ENCODE data around the gene ITPR1.

DNA sequence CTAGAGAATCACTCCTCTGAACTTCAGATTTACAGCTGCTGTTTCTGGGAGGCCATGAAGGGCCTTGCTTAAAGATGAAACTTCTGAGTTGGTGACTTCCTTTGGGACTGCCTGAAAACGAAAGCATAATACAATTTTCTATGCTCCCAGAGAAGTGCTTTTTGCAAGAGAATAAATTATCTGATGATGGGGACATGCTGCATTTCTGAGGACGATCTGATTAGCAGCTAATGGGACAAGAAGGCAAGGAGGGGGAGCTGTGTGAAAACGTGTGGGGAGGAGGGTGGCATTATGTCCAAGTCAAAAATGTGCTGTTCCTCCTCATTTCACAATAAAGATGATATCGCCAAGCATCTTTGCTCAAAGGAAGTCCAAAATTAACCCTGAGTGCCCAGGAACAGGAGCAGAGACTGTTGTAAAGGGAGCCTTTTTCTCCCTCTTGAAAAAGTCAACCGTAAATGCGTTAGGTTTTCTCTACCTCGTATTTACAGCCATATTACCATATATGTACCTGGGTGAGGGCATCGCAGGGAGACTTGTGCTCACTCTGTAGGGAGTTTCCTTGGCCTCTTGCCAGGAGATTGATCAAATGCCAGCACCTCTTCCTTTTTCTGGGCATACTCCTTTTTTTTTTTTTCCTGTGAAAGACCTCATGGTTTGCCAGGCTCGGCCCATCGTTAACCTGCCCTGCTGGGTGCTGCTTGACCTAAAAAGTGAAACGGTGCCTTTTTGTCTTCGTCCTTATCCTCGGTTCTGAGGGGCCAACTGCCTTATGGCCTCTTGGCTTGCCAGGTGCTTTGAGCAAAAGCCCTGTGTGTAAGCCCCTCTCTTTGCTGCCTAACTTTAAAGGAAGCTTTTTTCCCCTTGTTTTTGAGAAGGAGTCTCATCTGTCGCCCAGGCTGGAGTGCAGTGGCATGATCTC is 11.5 kb downstream of the ITPR1 start:
- TF ChIP-seq, protein P1, sequence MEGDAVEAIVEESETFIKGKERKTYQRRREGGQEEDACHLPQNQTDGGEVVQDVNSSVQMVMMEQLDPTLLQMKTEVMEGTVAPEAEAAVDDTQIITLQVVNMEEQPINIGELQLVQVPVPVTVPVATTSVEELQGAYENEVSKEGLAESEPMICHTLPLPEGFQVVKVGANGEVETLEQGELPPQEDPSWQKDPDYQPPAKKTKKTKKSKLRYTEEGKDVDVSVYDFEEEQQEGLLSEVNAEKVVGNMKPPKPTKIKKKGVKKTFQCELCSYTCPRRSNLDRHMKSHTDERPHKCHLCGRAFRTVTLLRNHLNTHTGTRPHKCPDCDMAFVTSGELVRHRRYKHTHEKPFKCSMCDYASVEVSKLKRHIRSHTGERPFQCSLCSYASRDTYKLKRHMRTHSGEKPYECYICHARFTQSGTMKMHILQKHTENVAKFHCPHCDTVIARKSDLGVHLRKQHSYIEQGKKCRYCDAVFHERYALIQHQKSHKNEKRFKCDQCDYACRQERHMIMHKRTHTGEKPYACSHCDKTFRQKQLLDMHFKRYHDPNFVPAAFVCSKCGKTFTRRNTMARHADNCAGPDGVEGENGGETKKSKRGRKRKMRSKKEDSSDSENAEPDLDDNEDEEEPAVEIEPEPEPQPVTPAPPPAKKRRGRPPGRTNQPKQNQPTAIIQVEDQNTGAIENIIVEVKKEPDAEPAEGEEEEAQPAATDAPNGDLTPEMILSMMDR (IDR thresholded peaks at IDR 0.05) = no peak
- TF ChIP-seq, protein P2, sequence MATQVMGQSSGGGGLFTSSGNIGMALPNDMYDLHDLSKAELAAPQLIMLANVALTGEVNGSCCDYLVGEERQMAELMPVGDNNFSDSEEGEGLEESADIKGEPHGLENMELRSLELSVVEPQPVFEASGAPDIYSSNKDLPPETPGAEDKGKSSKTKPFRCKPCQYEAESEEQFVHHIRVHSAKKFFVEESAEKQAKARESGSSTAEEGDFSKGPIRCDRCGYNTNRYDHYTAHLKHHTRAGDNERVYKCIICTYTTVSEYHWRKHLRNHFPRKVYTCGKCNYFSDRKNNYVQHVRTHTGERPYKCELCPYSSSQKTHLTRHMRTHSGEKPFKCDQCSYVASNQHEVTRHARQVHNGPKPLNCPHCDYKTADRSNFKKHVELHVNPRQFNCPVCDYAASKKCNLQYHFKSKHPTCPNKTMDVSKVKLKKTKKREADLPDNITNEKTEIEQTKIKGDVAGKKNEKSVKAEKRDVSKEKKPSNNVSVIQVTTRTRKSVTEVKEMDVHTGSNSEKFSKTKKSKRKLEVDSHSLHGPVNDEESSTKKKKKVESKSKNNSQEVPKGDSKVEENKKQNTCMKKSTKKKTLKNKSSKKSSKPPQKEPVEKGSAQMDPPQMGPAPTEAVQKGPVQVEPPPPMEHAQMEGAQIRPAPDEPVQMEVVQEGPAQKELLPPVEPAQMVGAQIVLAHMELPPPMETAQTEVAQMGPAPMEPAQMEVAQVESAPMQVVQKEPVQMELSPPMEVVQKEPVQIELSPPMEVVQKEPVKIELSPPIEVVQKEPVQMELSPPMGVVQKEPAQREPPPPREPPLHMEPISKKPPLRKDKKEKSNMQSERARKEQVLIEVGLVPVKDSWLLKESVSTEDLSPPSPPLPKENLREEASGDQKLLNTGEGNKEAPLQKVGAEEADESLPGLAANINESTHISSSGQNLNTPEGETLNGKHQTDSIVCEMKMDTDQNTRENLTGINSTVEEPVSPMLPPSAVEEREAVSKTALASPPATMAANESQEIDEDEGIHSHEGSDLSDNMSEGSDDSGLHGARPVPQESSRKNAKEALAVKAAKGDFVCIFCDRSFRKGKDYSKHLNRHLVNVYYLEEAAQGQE (IDR thresholded peaks at IDR 0.05; ENCODE audit: low read depth, low read length) = no peak
- TF ChIP-seq JUND (IDR thresholded peaks at IDR 0.05) = no peak
- TF ChIP-seq GATA2 (CRISPR knock-in tag; IDR thresholded peaks at IDR 0.05) = peak; percentile 92
- TF ChIP-seq TAF1 (IDR thresholded peaks at IDR 0.05; ENCODE audit: borderline replicate concordance, low read depth, low read length) = no peak
- peak; percentile 83; the same call in 1 of the 2 replicates for TF ChIP-seq RCOR1 (IDR thresholded peaks at IDR 0.05; ENCODE audit: low read length)
- TF ChIP-seq, protein P3, sequence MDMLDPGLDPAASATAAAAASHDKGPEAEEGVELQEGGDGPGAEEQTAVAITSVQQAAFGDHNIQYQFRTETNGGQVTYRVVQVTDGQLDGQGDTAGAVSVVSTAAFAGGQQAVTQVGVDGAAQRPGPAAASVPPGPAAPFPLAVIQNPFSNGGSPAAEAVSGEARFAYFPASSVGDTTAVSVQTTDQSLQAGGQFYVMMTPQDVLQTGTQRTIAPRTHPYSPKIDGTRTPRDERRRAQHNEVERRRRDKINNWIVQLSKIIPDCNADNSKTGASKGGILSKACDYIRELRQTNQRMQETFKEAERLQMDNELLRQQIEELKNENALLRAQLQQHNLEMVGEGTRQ (IDR thresholded peaks at IDR 0.05; ENCODE audit: borderline replicate concordance, low read depth, low read length) = no peak
- TF ChIP-seq EP300 (IDR thresholded peaks at IDR 0.05; ENCODE audit: borderline replicate concordance in 1 of 2, low read depth in 1 of 2, low read length in 1 of 2) = peak in 1 of 2 experiments; percentile 84; a peak in 2 of 4 replicates
- TF ChIP-seq, protein P4, sequence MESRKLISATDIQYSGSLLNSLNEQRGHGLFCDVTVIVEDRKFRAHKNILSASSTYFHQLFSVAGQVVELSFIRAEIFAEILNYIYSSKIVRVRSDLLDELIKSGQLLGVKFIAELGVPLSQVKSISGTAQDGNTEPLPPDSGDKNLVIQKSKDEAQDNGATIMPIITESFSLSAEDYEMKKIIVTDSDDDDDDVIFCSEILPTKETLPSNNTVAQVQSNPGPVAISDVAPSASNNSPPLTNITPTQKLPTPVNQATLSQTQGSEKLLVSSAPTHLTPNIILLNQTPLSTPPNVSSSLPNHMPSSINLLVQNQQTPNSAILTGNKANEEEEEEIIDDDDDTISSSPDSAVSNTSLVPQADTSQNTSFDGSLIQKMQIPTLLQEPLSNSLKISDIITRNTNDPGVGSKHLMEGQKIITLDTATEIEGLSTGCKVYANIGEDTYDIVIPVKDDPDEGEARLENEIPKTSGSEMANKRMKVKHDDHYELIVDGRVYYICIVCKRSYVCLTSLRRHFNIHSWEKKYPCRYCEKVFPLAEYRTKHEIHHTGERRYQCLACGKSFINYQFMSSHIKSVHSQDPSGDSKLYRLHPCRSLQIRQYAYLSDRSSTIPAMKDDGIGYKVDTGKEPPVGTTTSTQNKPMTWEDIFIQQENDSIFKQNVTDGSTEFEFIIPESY (IDR thresholded peaks at IDR 0.05; ENCODE audit: borderline replicate concordance, low read depth) = no peak
- TF ChIP-seq YY1 (IDR thresholded peaks at IDR 0.05; ENCODE audit: low read depth) = no peak
- no peak for TF ChIP-seq SIN3A (IDR thresholded peaks at IDR 0.05; ENCODE audit: borderline replicate concordance, low read depth, low read length)
- peak; percentile 17; the same call in 1 of the 2 replicates for TF ChIP-seq POLR2AphosphoS5 (IDR thresholded peaks at IDR 0.05; ENCODE audit: low read depth, low read length)
- TF ChIP-seq RAD21 (IDR thresholded peaks at IDR 0.05; ENCODE audit: low read length) = peak; percentile 18

Data from SK-N-SH (cell line).